Measurements from ENCODE around the gene RNF34. TPM values are rescaled to one million over a fixed set of nuclear protein-coding genes. Genes with fewer than 3 reads are reported as not detected.

RNF34 gene
- total and polyA plus RNA-seq, 12 donors = 13.3 to 48.4 (median 26.5) TPM

DNA sequence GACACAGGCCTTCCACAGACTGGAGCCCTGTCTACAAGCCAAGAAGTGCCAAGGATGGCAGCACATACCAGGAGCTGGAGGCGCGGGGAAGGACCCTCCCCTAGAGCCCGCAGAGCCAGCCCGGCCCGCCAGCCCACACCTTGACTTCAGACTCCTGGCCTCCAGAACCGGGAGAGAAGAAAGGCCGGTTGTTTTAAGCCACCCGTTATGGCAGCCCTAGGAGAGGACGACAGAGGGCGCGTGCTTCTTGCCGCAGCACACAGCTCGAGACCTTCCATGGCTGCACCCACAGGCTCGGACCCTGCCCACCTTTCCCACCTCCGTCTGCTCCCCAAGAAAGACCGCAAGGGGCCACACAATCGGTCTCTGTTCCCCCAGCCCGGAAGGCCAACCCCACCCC, 53.7 kb downstream of the RNF34 start:
- H3K4me1 ChIP-seq (replicated peaks in 1 of 2) = peaks cover 0 to 17% of the 10 kb centered on the region in 2 donors
- no peaks in the 10 kb centered on the region for H3K9me3 ChIP-seq (replicated peaks in 1 of 3)
- DNase-seq = no peak
- TF ChIP-seq, protein P1, sequence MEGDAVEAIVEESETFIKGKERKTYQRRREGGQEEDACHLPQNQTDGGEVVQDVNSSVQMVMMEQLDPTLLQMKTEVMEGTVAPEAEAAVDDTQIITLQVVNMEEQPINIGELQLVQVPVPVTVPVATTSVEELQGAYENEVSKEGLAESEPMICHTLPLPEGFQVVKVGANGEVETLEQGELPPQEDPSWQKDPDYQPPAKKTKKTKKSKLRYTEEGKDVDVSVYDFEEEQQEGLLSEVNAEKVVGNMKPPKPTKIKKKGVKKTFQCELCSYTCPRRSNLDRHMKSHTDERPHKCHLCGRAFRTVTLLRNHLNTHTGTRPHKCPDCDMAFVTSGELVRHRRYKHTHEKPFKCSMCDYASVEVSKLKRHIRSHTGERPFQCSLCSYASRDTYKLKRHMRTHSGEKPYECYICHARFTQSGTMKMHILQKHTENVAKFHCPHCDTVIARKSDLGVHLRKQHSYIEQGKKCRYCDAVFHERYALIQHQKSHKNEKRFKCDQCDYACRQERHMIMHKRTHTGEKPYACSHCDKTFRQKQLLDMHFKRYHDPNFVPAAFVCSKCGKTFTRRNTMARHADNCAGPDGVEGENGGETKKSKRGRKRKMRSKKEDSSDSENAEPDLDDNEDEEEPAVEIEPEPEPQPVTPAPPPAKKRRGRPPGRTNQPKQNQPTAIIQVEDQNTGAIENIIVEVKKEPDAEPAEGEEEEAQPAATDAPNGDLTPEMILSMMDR (IDR thresholded peaks at IDR 0.05) = no peak
- TF ChIP-seq POLR2A (IDR thresholded peaks at IDR 0.05) = no peak
- no peak overlapping the region for H3K27ac ChIP-seq
- 85 to 97% (median 91%) methylated on average over 14 to 18 of the region's 18 CpGs for whole genome bisulfite sequencing, 4 donors
- no peaks in the 10 kb centered on the region for H3K36me3 ChIP-seq (replicated peaks in 1 of 2)
- no peak overlapping the region for H3K4me3 ChIP-seq
- intact Hi-C loops (cut with DNase I) = no loop called here
- H3K27me3 ChIP-seq = no peaks in the 10 kb centered on the region

DNA sequence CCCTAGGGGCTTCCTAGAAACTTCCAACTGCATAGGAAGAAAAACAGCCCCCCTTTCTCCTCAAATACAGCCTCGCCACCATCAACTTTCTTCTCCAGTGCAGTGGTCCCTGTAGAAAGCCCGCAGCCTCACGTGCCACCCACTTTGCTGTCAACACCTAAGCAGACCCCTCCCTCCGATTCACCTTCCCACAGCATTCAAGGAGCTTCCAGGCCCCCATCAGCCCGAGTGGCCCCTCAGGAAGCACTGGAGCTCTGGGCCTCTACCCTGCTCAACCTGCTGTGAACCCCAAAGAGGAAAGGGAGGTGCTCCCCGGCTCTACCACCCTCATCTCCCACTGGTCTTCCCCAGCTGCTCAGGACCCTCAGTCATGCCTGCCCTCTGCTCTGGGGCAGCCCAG, 55.0 kb downstream of the RNF34 start:
- H3K4me3 ChIP-seq = no peak overlapping the region
- TF ChIP-seq, protein P1 (IDR thresholded peaks at IDR 0.05) = no peak
- TF ChIP-seq POLR2A (IDR thresholded peaks at IDR 0.05) = no peak
- H3K27ac ChIP-seq = no peak overlapping the region
- intact Hi-C loops (cut with DNase I) = no loop called here
- no peaks in the 10 kb centered on the region for H3K27me3 ChIP-seq
- no peaks in the 10 kb centered on the region for H3K36me3 ChIP-seq (replicated peaks in 1 of 2)
- H3K9me3 ChIP-seq (replicated peaks in 1 of 3) = no peaks in the 10 kb centered on the region
- WGBS, 4 donors = 89 to 98% (median 95%) methylated on average over 6 of the region's 6 CpGs
- DNase-seq = no peak
- peaks cover 0 to 17% of the 10 kb centered on the region in 2 donors for H3K4me1 ChIP-seq (replicated peaks in 1 of 2)

DNA sequence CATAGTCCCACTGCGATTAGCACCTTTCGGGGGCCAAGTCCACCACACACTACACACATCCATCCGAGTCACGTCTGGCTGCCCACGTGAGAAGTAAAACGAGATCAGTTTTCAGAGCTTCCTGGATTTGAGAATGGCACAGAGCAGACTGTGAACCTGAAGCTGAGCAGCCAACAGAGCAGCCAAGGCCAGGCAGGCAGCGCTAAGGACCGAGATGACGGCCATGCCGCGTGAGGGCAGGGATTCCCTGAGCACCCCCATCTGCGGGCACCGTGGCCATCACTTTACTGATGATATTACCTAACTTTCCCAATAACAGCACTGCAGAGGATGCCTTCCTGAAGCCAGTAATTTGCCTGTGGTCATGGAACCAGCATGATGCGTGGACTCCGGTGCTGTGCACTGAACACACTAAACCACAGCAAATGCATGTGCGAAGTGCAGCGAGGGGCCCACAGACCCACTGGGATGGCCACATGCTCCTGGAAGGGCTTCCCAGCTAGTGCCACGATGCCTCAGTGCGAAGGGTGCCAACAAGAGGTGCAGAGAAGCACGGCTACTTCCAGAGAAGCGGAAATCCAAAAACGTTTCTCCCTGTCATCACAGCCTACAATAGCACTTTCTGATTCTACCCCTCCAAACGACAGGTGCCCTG, 56.0 kb downstream of the RNF34 start:
- WGBS, 4 donors = 87 to 93% (median 90%) methylated on average over 12 to 23 of the region's 23 CpGs
- no peak overlapping the region for H3K27ac ChIP-seq
- intact Hi-C loops (cut with DNase I) = no loop called here
- no peak for DNase-seq
- no peaks in the 10 kb centered on the region for H3K36me3 ChIP-seq (replicated peaks in 1 of 2)
- TF ChIP-seq, protein P1 (IDR thresholded peaks at IDR 0.05) = no peak
- no peak for TF ChIP-seq POLR2A (IDR thresholded peaks at IDR 0.05)
- H3K27me3 ChIP-seq = no peaks in the 10 kb centered on the region
- H3K9me3 ChIP-seq (replicated peaks in 1 of 3) = no peaks in the 10 kb centered on the region
- peaks cover 0 to 17% of the 10 kb centered on the region in 2 donors for H3K4me1 ChIP-seq (replicated peaks in 1 of 2)
- H3K4me3 ChIP-seq = no peak overlapping the region

DNA sequence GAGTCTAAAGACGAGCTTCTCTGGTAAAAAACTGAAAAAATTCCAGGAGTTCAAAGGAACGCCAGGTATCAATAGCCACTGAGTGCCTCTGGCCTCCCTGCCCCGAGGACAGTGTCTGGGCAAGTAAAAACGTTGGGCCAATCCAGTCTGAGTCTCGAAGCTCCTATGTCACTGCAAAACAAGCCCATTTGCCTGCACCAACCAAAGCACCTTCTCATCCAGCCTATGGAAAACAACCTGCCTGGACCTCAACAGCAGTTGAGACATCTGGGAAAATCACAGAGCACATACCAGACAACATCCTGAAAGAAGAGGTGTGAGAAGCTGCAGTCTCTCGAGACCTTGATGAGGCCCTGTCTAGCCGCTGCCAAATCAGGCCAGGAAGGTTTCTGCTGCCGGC, 56.6 kb downstream of the RNF34 start:
- Histone ChIP-seq H3K9me3 (replicated peaks in 1 of 3) (no peaks in the 10 kb centered on the region), H3K27me3 (no peaks in the 10 kb centered on the region), H3K4me1 (replicated peaks in 1 of 2) (peaks cover 0 to 14% of the 10 kb centered on the region in 2 donors), H3K27ac (no peak overlapping the region), H3K36me3 (replicated peaks in 1 of 2) (no peaks in the 10 kb centered on the region), H3K4me3 (no peak overlapping the region)
- no peak for TF ChIP-seq POLR2A (IDR thresholded peaks at IDR 0.05)
- TF ChIP-seq, protein P1 (IDR thresholded peaks at IDR 0.05) = no peak
- whole genome bisulfite sequencing, 4 donors = 87 to 92% (median 88%) methylated on average over 5 to 8 of the region's 8 CpGs
- intact Hi-C loops (cut with DNase I) = no loop called here
- no peak for DNase-seq
